Neural progenitor cell (in vitro differentiated cells): ENCODE data around the gene MDM1. TPM values are rescaled to one million over a fixed set of nuclear protein-coding genes. Genes with fewer than 3 reads are reported as not detected.

Source experiments
- DNase-seq: peaks from one replicate; pipeline ENCODE4 v3.0.0-alpha.2; 2016; ENCODE audit warnings: low spot score
- H2AFZ ChIP-seq: fragments of 200-600 bp; sonication (generic); replicated peaks from 2 replicates; pipeline ENCODE4 v1.6.1; 2016; ENCODE audit warnings: antibody characterized with exemption
- H3F3A ChIP-seq: fragments of 200-600 bp; sonication (generic); 2 replicates; pipeline ENCODE4 v1.6.1; 2016; ENCODE audit warnings: antibody characterized with exemption, low read depth
- H3K27ac ChIP-seq: fragments of 200-600 bp; sonication (generic); 2 replicates; pipeline ENCODE4 v1.5.1; 2016; ENCODE audit warnings: mild to moderate bottlenecking
- H3K27me3 ChIP-seq: fragments of 200-600 bp; sonication (generic); 2 replicates; pipeline ENCODE4 v1.6.1; 2016; ENCODE audit warnings: mild to moderate bottlenecking, moderate library complexity
- H3K36me3 ChIP-seq: fragments of 200-600 bp; sonication (generic); 2 replicates; pipeline ENCODE4 v1.5.1; 2016
- H3K4me1 ChIP-seq: fragments of 200-600 bp; sonication (generic); 2 replicates; pipeline ENCODE4 v1.6.1; 2016; ENCODE audit warnings: mixed run types
- H3K4me2 ChIP-seq: fragments of 200-600 bp; sonication (generic); 2 replicates; pipeline ENCODE4 v1.6.1; 2016
- H3K4me3 ChIP-seq: fragments of 200-600 bp; sonication (generic); 2 replicates; pipeline ENCODE4 v1.5.1; 2016
- H3K79me2 ChIP-seq: fragments of 200-600 bp; sonication (generic); 2 replicates; pipeline ENCODE4 v1.6.1; 2016; ENCODE audit warnings: low read depth
- H3K9ac ChIP-seq: fragments of 200-600 bp; sonication (generic); 2 replicates; pipeline ENCODE4 v1.6.1; 2016
- H3K9me3 ChIP-seq: fragments of 200-600 bp; sonication (generic); 2 replicates; pipeline ENCODE4 v1.5.1; 2016; ENCODE audit warnings: low read depth
- H4K20me1 ChIP-seq: fragments of 200-600 bp; sonication (generic); 2 replicates; pipeline ENCODE4 v1.6.1; 2016; ENCODE audit warnings: low read depth
- H3K27ac Mint-ChIP-seq: 3 replicates; pipeline ENCODE4 v1.8.0; 2021; ENCODE audit warnings: mixed read lengths
- H3K27me3 Mint-ChIP-seq: 2 replicates; pipeline ENCODE4 v1.8.0; 2022; ENCODE audit warnings: low read depth, mild to moderate bottlenecking, inconsistent platforms, moderate library complexity, mixed read lengths; ENCODE audit not compliant: insufficient read depth
- H3K36me3 Mint-ChIP-seq: 3 replicates; pipeline ENCODE4 v1.8.0; 2021; ENCODE audit warnings: mixed read lengths
- H3K4me1 Mint-ChIP-seq: 3 replicates; pipeline ENCODE4 v1.8.0; 2021; ENCODE audit warnings: mixed read lengths
- H3K4me3 Mint-ChIP-seq: 3 replicates; pipeline ENCODE4 v1.8.0; 2021; ENCODE audit warnings: mild to moderate bottlenecking, moderate library complexity, mixed read lengths
- H3K9me3 Mint-ChIP-seq: 3 replicates; pipeline ENCODE4 v1.8.0; 2020; ENCODE audit warnings: mixed read lengths
- EZH2 ChIP-seq: fragments of 200-600 bp; sonication (generic); IDR thresholded peaks from 2 replicates; pipeline ENCODE4 v1.6.1; 2017; ENCODE audit warnings: antibody characterized with exemption, mild to moderate bottlenecking, moderate library complexity
- EZH2phosphoT487 ChIP-seq: fragments of 200-600 bp; sonication (generic); IDR thresholded peaks from 2 replicates; pipeline ENCODE4 v1.6.1; 2017; ENCODE audit warnings: antibody characterized with exemption
- total RNA-seq: library from RNA; depleted of rRNA; stranded (reverse); fragments of >200 nt; gene quantifications from 2 replicates; pipeline ENCODE4 v1.2.3, GENCODE V29; 2015; ENCODE audit warnings: low replicate concordance
- TF ChIP-seq, protein P1 (sequence below): fragments of 200-600 bp; sonication (generic); IDR thresholded peaks from 2 replicates; pipeline ENCODE4 v1.5.1; 2017; ENCODE audit warnings: antibody characterized with exemption, mild to moderate bottlenecking

The MDM1 gene
- total RNA-seq, 1 donor from 2014 or later, result 47.2 TPM

- no peak overlapping the region for H3K9ac ChIP-seq
- no peaks in the 10 kb centered on the region for H3K4me1 Mint-ChIP-seq
- H3K36me3 Mint-ChIP-seq, result peaks cover 24% of the 10 kb centered on the region
Observed at GRCh38 chr12:68306564-68306963, 25.6 kb downstream of the MDM1 start.

DNA sequence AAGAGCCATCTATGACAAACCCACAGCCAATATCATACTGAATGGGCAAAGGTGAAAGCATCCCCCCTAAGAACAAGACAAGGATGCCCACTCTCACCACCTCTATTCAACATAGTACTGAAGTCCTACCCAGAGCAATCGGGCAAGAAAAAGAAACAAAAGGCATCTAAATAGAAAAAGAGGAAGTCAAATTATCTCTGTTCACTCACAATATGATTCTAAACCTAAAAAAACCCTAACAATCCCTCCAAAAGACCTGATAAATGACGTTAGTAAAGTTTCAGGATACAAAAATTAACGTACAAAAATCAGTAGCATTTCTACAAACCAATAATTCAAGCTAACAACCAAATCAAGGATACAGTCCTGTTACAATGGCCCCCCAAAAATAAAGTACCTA lies 26.9 kb downstream of the MDM1 start:
- H3K4me1 Mint-ChIP-seq, result no peaks in the 10 kb centered on the region
- DNase-seq, result no peak
- Histone ChIP-seq H3K27me3 (no peaks in the 10 kb centered on the region), H3K9ac (no peak overlapping the region), H3K27ac (no peak overlapping the region), H3K9me3 (no peaks in the 10 kb centered on the region), H3K36me3 (peaks cover 3% of the 10 kb centered on the region), H3K4me1 (no peaks in the 10 kb centered on the region), H3F3A (no peaks in the 10 kb centered on the region), H3K4me3 (no peak overlapping the region), H3K79me2 (no peaks in the 10 kb centered on the region), H3K4me2 (no peak overlapping the region), H4K20me1 (no peaks in the 10 kb centered on the region), H2AFZ (no peak overlapping the region)
- H3K27me3 Mint-ChIP-seq, result no peaks in the 10 kb centered on the region
- H3K4me3 Mint-ChIP-seq, result no peak overlapping the region
- TF ChIP-seq EZH2 (no peak), EZH2phosphoT487 (no peak)
- TF ChIP-seq, protein P1, sequence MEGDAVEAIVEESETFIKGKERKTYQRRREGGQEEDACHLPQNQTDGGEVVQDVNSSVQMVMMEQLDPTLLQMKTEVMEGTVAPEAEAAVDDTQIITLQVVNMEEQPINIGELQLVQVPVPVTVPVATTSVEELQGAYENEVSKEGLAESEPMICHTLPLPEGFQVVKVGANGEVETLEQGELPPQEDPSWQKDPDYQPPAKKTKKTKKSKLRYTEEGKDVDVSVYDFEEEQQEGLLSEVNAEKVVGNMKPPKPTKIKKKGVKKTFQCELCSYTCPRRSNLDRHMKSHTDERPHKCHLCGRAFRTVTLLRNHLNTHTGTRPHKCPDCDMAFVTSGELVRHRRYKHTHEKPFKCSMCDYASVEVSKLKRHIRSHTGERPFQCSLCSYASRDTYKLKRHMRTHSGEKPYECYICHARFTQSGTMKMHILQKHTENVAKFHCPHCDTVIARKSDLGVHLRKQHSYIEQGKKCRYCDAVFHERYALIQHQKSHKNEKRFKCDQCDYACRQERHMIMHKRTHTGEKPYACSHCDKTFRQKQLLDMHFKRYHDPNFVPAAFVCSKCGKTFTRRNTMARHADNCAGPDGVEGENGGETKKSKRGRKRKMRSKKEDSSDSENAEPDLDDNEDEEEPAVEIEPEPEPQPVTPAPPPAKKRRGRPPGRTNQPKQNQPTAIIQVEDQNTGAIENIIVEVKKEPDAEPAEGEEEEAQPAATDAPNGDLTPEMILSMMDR, result no peak
- H3K27ac Mint-ChIP-seq, result no peak overlapping the region
- H3K36me3 Mint-ChIP-seq, result peaks cover 37% of the 10 kb centered on the region
- H3K9me3 Mint-ChIP-seq, result peaks cover 6% of the 10 kb centered on the region

More at GRCh38 chr12:68306564-68306963, 25.6 kb downstream of the MDM1 start:
- Histone ChIP-seq H3K27me3 (no peaks in the 10 kb centered on the region), H3K4me2 (no peak overlapping the region), H3F3A (no peaks in the 10 kb centered on the region), H2AFZ (no peak overlapping the region), H3K4me1 (no peaks in the 10 kb centered on the region), H3K27ac (no peak overlapping the region), H3K36me3 (peaks cover 3% of the 10 kb centered on the region), H3K9me3 (no peaks in the 10 kb centered on the region), H3K79me2 (no peaks in the 10 kb centered on the region), H3K4me3 (no peak overlapping the region), H4K20me1 (no peaks in the 10 kb centered on the region)
- H3K27ac Mint-ChIP-seq, result no peak overlapping the region
- DNase-seq, result no peak
- TF ChIP-seq EZH2, result no peak
- no peak for TF ChIP-seq EZH2phosphoT487
- TF ChIP-seq, protein P1, result no peak
- no peaks in the 10 kb centered on the region for H3K27me3 Mint-ChIP-seq
- H3K9me3 Mint-ChIP-seq, result no peaks in the 10 kb centered on the region
- H3K4me3 Mint-ChIP-seq, result no peak overlapping the region

GRCh38 chr12:68304626-68305025 lies 27.5 kb downstream of the MDM1 start:
- no peaks in the 10 kb centered on the region for H3K27me3 Mint-ChIP-seq
- H4K20me1 ChIP-seq, result no peaks in the 10 kb centered on the region

More at GRCh38 chr12:68304626-68305025, 27.5 kb downstream of the MDM1 start:
- no peak overlapping the region for H2AFZ ChIP-seq
- H3K9ac ChIP-seq, result no peak overlapping the region
- no peaks in the 10 kb centered on the region for H3K4me1 ChIP-seq
- H3K79me2 ChIP-seq, result no peaks in the 10 kb centered on the region
- TF ChIP-seq EZH2, result no peak
- TF ChIP-seq, protein P1, result no peak
- no peak for TF ChIP-seq EZH2phosphoT487
- Mint-ChIP-seq H3K4me3 (no peak overlapping the region), H3K36me3 (peaks cover 44% of the 10 kb centered on the region), H3K9me3 (peaks cover 11% of the 10 kb centered on the region), H3K4me1 (no peaks in the 10 kb centered on the region), H3K27ac (no peak overlapping the region)
- H3F3A ChIP-seq, result no peaks in the 10 kb centered on the region
- no peak overlapping the region for H3K27ac ChIP-seq
- H3K4me2 ChIP-seq, result no peak overlapping the region
- no peak for DNase-seq
- peaks cover 6% of the 10 kb centered on the region for H3K36me3 ChIP-seq
- no peaks in the 10 kb centered on the region for H3K9me3 ChIP-seq
- no peaks in the 10 kb centered on the region for H3K27me3 ChIP-seq
- no peak overlapping the region for H3K4me3 ChIP-seq
